ENCODE data around the gene HDLBP.

DNA sequence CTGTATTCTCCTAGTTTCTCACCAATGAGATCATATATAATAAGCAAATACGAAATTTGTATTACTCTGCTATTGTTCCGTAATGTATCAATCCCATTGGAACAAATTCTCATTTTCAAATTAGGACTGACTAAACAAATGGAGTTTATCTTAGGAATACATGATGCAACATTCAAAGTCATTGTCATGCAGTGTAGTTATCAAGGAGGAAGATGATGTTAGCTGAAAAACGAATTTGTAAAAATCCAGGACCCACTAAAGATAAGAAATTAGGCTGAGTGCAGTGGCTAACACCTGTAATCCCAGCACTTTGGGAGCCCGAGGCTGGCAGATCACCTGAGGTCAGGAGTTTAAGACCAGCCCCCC, 15.1 kb upstream of the HDLBP start:
- TF ChIP-seq, protein P1, sequence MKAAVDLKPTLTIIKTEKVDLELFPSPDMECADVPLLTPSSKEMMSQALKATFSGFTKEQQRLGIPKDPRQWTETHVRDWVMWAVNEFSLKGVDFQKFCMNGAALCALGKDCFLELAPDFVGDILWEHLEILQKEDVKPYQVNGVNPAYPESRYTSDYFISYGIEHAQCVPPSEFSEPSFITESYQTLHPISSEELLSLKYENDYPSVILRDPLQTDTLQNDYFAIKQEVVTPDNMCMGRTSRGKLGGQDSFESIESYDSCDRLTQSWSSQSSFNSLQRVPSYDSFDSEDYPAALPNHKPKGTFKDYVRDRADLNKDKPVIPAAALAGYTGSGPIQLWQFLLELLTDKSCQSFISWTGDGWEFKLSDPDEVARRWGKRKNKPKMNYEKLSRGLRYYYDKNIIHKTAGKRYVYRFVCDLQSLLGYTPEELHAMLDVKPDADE (IDR thresholded peaks at IDR 0.05) = no peak
- TF ChIP-seq, protein P2, sequence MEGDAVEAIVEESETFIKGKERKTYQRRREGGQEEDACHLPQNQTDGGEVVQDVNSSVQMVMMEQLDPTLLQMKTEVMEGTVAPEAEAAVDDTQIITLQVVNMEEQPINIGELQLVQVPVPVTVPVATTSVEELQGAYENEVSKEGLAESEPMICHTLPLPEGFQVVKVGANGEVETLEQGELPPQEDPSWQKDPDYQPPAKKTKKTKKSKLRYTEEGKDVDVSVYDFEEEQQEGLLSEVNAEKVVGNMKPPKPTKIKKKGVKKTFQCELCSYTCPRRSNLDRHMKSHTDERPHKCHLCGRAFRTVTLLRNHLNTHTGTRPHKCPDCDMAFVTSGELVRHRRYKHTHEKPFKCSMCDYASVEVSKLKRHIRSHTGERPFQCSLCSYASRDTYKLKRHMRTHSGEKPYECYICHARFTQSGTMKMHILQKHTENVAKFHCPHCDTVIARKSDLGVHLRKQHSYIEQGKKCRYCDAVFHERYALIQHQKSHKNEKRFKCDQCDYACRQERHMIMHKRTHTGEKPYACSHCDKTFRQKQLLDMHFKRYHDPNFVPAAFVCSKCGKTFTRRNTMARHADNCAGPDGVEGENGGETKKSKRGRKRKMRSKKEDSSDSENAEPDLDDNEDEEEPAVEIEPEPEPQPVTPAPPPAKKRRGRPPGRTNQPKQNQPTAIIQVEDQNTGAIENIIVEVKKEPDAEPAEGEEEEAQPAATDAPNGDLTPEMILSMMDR (conservative IDR thresholded peaks at IDR 0.05; ENCODE audit: low read depth in 2 of 2) = no peak
- no peak for TF ChIP-seq EZH2phosphoT487 (IDR thresholded peaks at IDR 0.05; ENCODE audit: unreplicated experiment)
- no peak for TF ChIP-seq EZH2 (IDR thresholded peaks at IDR 0.05; ENCODE audit: low read depth, unreplicated experiment)
- TF ChIP-seq ZNF114 (CRISPR knock-in tag; IDR thresholded peaks at IDR 0.05) = no peak
